HepG2 (cell line): Measurements from ENCODE around the gene PARVB. TPM values are rescaled to one million over a fixed set of nuclear protein-coding genes. Genes with fewer than 3 reads are reported as not detected.

Experiments
- ATAC-seq: fragments of 200-7000 bp; cut with Tn5 transposase; 3 replicates; pipeline ENCODE4 v1.9.1; 2020; ENCODE audit warnings: mild to moderate bottlenecking, moderate library complexity
- BruUV-seq: library from RNA; stranded (reverse); fragments of 400-500 nt; replicated peaks from 2 replicates; lab custom pipeline; 2021; lab: Mats Ljungman, UMichigan
- CTCF ChIA-PET: fragments of 300-600 bp; formaldehyde crosslinking; extraction: SDS; loops from one replicate; lab custom pipeline; 2021; ENCODE audit warnings: low total read pairs, inconsistent platforms, low intra/inter-chr PET ratio; lab: Yijun Ruan, JAX
- POLR2A ChIA-PET: fragments of 350-600 bp; sonication (Branson Sonifier 250); formaldehyde crosslinking; loops from one replicate; lab custom pipeline; 2020; ENCODE audit warnings: antibody characterized with exemption, inconsistent platforms; lab: Yijun Ruan, JAX
- DNase-seq: peaks from one replicate; pipeline ENCODE4 v3.0.0-alpha.2; 2015; ENCODE audit warnings: low spot score
- FAIRE-seq: peaks from 3 replicates; lab custom pipeline; 2011; peaks lifted over from hg19 to GRCh38; lab: Jason Lieb, UNC
- H2AFZ ChIP-seq: one replicate; pipeline ENCODE4 v1.6.1; 2011; ENCODE audit warnings: low read length, inconsistent platforms
- H3K27ac ChIP-seq: fragments of 300-600 bp; 3 replicates; pipeline ENCODE4 v1.8.0; 2011; ENCODE audit warnings: mixed run types, mild to moderate bottlenecking, mixed read lengths, low read length, inconsistent platforms; ENCODE audit not compliant: insufficient read depth; ENCODE audit errors: extremely low read length
- H3K27me3 ChIP-seq, 2 experiments: fragments of 200-600 bp in 1 of 2; 2 replicates in 1 of 2; 3 replicates in 1 of 2; pipeline versions ENCODE4 v1.6.0 to v1.8.0; 2011; ENCODE audit warnings: low read length in 2 of 2, mild to moderate bottlenecking in 2 of 2, moderate library complexity in 2 of 2, inconsistent platforms in 1 of 2; ENCODE audit not compliant: insufficient read depth in 2 of 2, control insufficient read depth in 1 of 2
- H3K36me3 ChIP-seq, 2 experiments: fragments of 200-600 bp in 1 of 2; replicated peaks in 1 of 2; 2 replicates in 1 of 2; 3 replicates in 1 of 2; pipeline versions ENCODE4 v1.5.1 to v1.8.0; 2011; ENCODE audit warnings: low read length in 2 of 2, inconsistent platforms in 1 of 2; ENCODE audit not compliant: insufficient read depth in 2 of 2, control insufficient read depth in 1 of 2
- H3K4me1 ChIP-seq: 2 replicates; pipeline ENCODE4 v1.5.1; 2012; ENCODE audit warnings: low read length, inconsistent platforms; ENCODE audit not compliant: insufficient read depth
- H3K4me2 ChIP-seq: 2 replicates; pipeline ENCODE4 v1.6.0; 2011; ENCODE audit warnings: low read depth, low read length, inconsistent platforms
- H3K4me3 ChIP-seq, 3 experiments: fragments of 200-600 bp in 1 of 3; sonication (generic), shearing (Covaris generic) in 1 of 3; replicated peaks in 1 of 3; 2 replicates each; pipeline ENCODE4 v1.5.1; 2011 to 2016; ENCODE audit warnings: low read length in 3 of 3, inconsistent platforms in 2 of 3, low read depth in 2 of 3, mild to moderate bottlenecking in 2 of 3, control low read depth in 1 of 3, mixed read lengths in 1 of 3; ENCODE audit not compliant: insufficient read depth in 1 of 3
- H3K79me2 ChIP-seq: one replicate; pipeline ENCODE4 v1.6.1; 2011; ENCODE audit warnings: low read length, inconsistent platforms; ENCODE audit not compliant: insufficient read depth
- H3K9ac ChIP-seq: 2 replicates; pipeline ENCODE4 v1.6.0; 2011; ENCODE audit warnings: mild to moderate bottlenecking, low read depth, low read length, inconsistent platforms; ENCODE audit not compliant: insufficient read depth
- H3K9me3 ChIP-seq: 2 replicates; pipeline ENCODE4 v1.5.1; 2012; ENCODE audit warnings: mild to moderate bottlenecking, low read length
- H4K20me1 ChIP-seq: 2 replicates; pipeline ENCODE4 v1.6.0; 2011; ENCODE audit warnings: inconsistent platforms, mild to moderate bottlenecking, low read length, moderate library complexity; ENCODE audit not compliant: insufficient read depth
- DPF2 ChIP-seq: sonication (generic); formaldehyde crosslinking; IDR thresholded peaks from 2 replicates; pipeline ENCODE4 v1.4.0; 2020; ENCODE audit warnings: mild to moderate bottlenecking, low read depth, missing genetic modification reagents, borderline replicate concordance
- FOXM1 ChIP-seq: sonication (generic); formaldehyde crosslinking; IDR thresholded peaks from 2 replicates; pipeline ENCODE4 v1.5.0; 2020; ENCODE audit warnings: missing genetic modification reagents
- GATAD1 ChIP-seq: IDR thresholded peaks from 2 replicates; pipeline ENCODE4 v1.6.1; 2016; ENCODE audit warnings: missing genetic modification reagents, missing compliant biosample characterization
- JARID2 ChIP-seq: sonication (generic); formaldehyde crosslinking; IDR thresholded peaks from 2 replicates; pipeline ENCODE4 v1.8.1; 2023; ENCODE audit warnings: missing genetic modification reagents, inconsistent platforms; ENCODE audit not compliant: insufficient replicate concordance
- MXD1 ChIP-seq: sonication (generic); formaldehyde crosslinking; IDR thresholded peaks from 2 replicates; pipeline ENCODE4 v1.4.0; 2020; ENCODE audit warnings: mild to moderate bottlenecking, missing genetic modification reagents
- SRF ChIP-seq: IDR thresholded peaks from 2 replicates; pipeline ENCODE4 v1.6.1; 2011; ENCODE audit warnings: mild to moderate bottlenecking, low read depth, low read length, moderate library complexity
- TSC22D2 ChIP-seq: sonication (generic); formaldehyde crosslinking; IDR thresholded peaks from 2 replicates; pipeline ENCODE4 v1.5.1; 2020; ENCODE audit warnings: missing genetic modification reagents, mild to moderate bottlenecking, borderline replicate concordance
- ZNF574 ChIP-seq: sonication (generic); formaldehyde crosslinking; IDR thresholded peaks from 2 replicates; pipeline ENCODE4 v1.4.0; 2020; ENCODE audit warnings: missing genetic modification reagents
- ZNF878 ChIP-seq: sonication (generic); formaldehyde crosslinking; IDR thresholded peaks from 2 replicates; pipeline ENCODE4 v1.8.1; 2023; ENCODE audit warnings: mild to moderate bottlenecking, missing genetic modification reagents, moderate library complexity
- WGBS: methylation state at CpG from one replicate; pipeline ENCODE4 v1.1.6; 2017; ENCODE audit warnings: low lambda C conversion rate; 5-methylcytosine and 5-hydroxymethylcytosine counted together
- in situ Hi-C: cut with HindIII; loops from 2 replicates; pipeline ENCODE4 v1.10.0; 2017; ENCODE audit warnings: low pct_unique_long_range_greater_than_20kb; ENCODE audit not compliant: extremely low pct_ligation_motif_present
- intact Hi-C: fragments of 100-400 bp; cut with micrococcal nuclease; formaldehyde crosslinking; loops from one replicate; pipeline ENCODE4 v1.10.0; 2022; ENCODE audit not compliant: unreplicated experiment
- polyA plus RNA-seq, 8 experiments: library from polyadenylated mRNA; depleted of rRNA in 3 of 8; stranded (reverse) in 7 of 8; unstranded in 1 of 8; fragments of >200 nt; fragmentation: Illumina TruSeq in 4 of 8; extraction: Trizol in 4 of 8; gene quantifications; 2 replicates each; pipeline versions ENCODE4 v1.2.1 to v1.2.3, GENCODE V29; 2011 to 2016; ENCODE audit warnings: low read depth in 4 of 8, missing spikeins in 1 of 8, mixed read lengths in 1 of 8; ENCODE audit not compliant: insufficient read depth in 1 of 8
- total RNA-seq, 5 experiments: library from RNA; depleted of rRNA; stranded (reverse); fragments of >200 nt; fragmentation: Illumina TruSeq; extraction: Trizol; gene quantifications; 2 replicates each; pipeline ENCODE4 v1.2.3, GENCODE V29; 2016; ENCODE audit warnings: low read depth in 1 of 5

The PARVB gene
- total and polyA plus RNA-seq, 2 of the 13 experiments (the other 11 are each of a cell fraction or from before 2014, with no cell fraction given), result 0.11 to 0.15 TPM

GRCh38 chr22:44030051-44030701, 6.1 kb downstream of the PARVB start:
- peaks cover 0 to 11% of the 10 kb centered on the region in 2 experiments; a peak in 1 of 5 replicates for H3K27me3 ChIP-seq
- no peaks in the 10 kb centered on the region for H3K36me3 ChIP-seq
- H3K4me1 ChIP-seq, result 0 out of 2 replicates have a peak, but pooled peaks cover 8% of the 10 kb centered on the region
- DNase-seq (no peak), ATAC-seq (no peak), FAIRE-seq (no peak)
- H2AFZ ChIP-seq, result no peak overlapping the region
- ChIA-PET CTCF (no interaction called here), POLR2A (no interaction called here)
- H3K4me3 ChIP-seq, result no peak overlapping the region
- no TSS peak for BruUV-seq
- H3K9me3 ChIP-seq, result no peaks in the 10 kb centered on the region
- no peaks in the 10 kb centered on the region for H4K20me1 ChIP-seq
- intact Hi-C loops (no loop called here), in situ Hi-C loops (no loop called here)
- TF ChIP-seq DPF2 (CRISPR knock-in tag), result no peak
- no peak for TF ChIP-seq JARID2 (CRISPR knock-in tag)
- no peak for TF ChIP-seq ZNF878 (CRISPR knock-in tag)
- no peak for TF ChIP-seq FOXM1 (CRISPR knock-in tag)
- no peak for TF ChIP-seq ZNF574 (CRISPR knock-in tag)
- TF ChIP-seq TSC22D2 (CRISPR knock-in tag), result no peak
- no peak for TF ChIP-seq MXD1 (CRISPR knock-in tag)
- TF ChIP-seq GATAD1 (CRISPR knock-in tag), result no peak
- TF ChIP-seq SRF, result no peak
- WGBS, result 54% methylated on average over 13 of the region's 18 CpGs
- no peak overlapping the region for H3K27ac ChIP-seq
- H3K79me2 ChIP-seq, result no peaks in the 10 kb centered on the region
- H3K9ac ChIP-seq, result no peak overlapping the region
- no peak overlapping the region for H3K4me2 ChIP-seq
